DOHH2 (cell line): ENCODE results near the gene PRKCZ.
A peak's percentile ranks its signal among the peaks of the same experiment; 100 is the strongest.

Source experiments
- H3F3A ChIP-seq: fragments of 200-600 bp; sonication (generic), shearing (Covaris generic); 2 replicates; pipeline ENCODE4 v1.6.0; 2016; ENCODE audit warnings: antibody characterized with exemption, mild to moderate bottlenecking; ENCODE audit not compliant: control insufficient read depth, insufficient read depth
- H3K27ac ChIP-seq: fragments of 200-600 bp; sonication (generic); 2 replicates; pipeline ENCODE4 v1.5.1; 2014; ENCODE audit warnings: low read depth, mild to moderate bottlenecking, low read length, moderate library complexity
- H3K27me3 ChIP-seq: fragments of 200-600 bp; sonication (generic); 2 replicates; pipeline ENCODE4 v1.6.1; 2014; ENCODE audit warnings: mild to moderate bottlenecking, low read length, mixed read lengths; ENCODE audit not compliant: control insufficient read depth
- H3K36me3 ChIP-seq: fragments of 200-600 bp; sonication (generic); 2 replicates; pipeline ENCODE4 v1.6.1; 2014; ENCODE audit warnings: mild to moderate bottlenecking, low read length, moderate library complexity, mixed read lengths; ENCODE audit not compliant: control insufficient read depth
- H3K4me1 ChIP-seq: fragments of 200-600 bp; sonication (generic); 2 replicates; pipeline ENCODE4 v1.6.1; 2014; ENCODE audit warnings: mild to moderate bottlenecking, low read length, mixed read lengths; ENCODE audit not compliant: control insufficient read depth
- H3K4me2 ChIP-seq: fragments of 200-600 bp; sonication (generic); 2 replicates; pipeline ENCODE4 v1.6.0; 2014; ENCODE audit warnings: mild to moderate bottlenecking, low read length, moderate library complexity
- H3K4me3 ChIP-seq: fragments of 200-600 bp; sonication (generic); 2 replicates; pipeline ENCODE4 v1.5.1; 2014; ENCODE audit warnings: mild to moderate bottlenecking, low read length, mixed read lengths
- H3K79me2 ChIP-seq: fragments of 200-600 bp; sonication (generic); 2 replicates; pipeline ENCODE4 v1.6.1; 2014; ENCODE audit warnings: mild to moderate bottlenecking, low read length, mixed read lengths; ENCODE audit not compliant: control insufficient read depth
- H3K9me2 ChIP-seq: fragments of 200-600 bp; sonication (generic); replicated peaks from 2 replicates; pipeline ENCODE4 v1.6.1; 2014; ENCODE audit warnings: mild to moderate bottlenecking, low read length, mixed read lengths; ENCODE audit not compliant: control insufficient read depth
- H3K9me3 ChIP-seq: fragments of 200-600 bp; sonication (generic); 2 replicates; pipeline ENCODE4 v1.6.1; 2014; ENCODE audit warnings: antibody characterized with exemption, low read length, mixed read lengths; ENCODE audit not compliant: control insufficient read depth, insufficient read depth
- H4K20me1 ChIP-seq: fragments of 200-600 bp; sonication (generic); 2 replicates; pipeline ENCODE4 v1.6.0; 2014; ENCODE audit warnings: low read depth, mild to moderate bottlenecking, antibody characterized with exemption, low read length, moderate library complexity; ENCODE audit not compliant: control insufficient read depth, insufficient read depth
- CTCF ChIP-seq: fragments of 200-600 bp; sonication (generic); IDR thresholded peaks from one replicate; pipeline ENCODE4 v1.5.1; 2014; ENCODE audit warnings: antibody characterized with exemption, mild to moderate bottlenecking, low read depth, low read length; ENCODE audit not compliant: poor library complexity, severe bottlenecking
- EZH2phosphoT487 ChIP-seq: fragments of 200-600 bp; sonication (generic); IDR thresholded peaks from 2 replicates; pipeline ENCODE4 v1.6.1; 2017; ENCODE audit warnings: borderline replicate concordance, mild to moderate bottlenecking, antibody characterized with exemption, low read length, moderate library complexity, mixed read lengths

PRKCZ gene

DNA sequence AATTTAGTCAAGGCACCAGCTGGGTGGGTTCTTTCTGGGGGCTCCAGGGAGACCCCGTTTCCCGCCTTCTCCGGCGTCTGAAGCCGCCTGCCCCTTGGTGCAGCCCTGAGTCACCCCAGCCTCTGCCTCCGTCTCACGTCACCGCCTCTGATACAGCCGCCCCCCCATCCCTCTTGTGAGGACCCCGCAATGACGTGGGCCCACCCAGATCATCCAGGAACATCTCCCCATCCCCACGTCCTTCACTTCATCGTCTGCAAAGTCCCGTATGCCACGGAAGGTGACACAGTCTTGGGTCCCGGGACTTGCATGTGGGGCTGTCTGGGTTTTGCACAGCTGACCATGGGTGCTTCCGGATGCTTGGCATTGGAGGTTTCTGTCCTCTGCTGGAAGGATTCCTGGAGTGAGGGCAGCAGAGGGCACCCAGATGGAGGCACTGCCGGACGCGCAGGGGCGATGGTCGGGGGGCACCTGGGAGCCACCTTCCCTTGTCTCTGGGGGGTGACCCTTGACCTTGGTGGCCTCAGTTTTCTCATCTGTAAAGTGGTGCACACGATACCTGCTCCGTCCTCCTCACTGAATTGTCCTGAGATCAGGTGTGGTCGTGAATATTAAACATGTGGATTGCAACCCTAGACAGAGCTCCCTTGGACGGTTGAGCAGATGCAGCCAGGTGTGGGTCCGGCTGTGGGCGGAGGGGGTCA, 58.8 kb downstream of the PRKCZ start:
- H3K36me3 ChIP-seq: no peaks in the 10 kb centered on the region
- H3K27ac ChIP-seq: no peak overlapping the region
- no peaks in the 10 kb centered on the region for H3K9me3 ChIP-seq
- no peak overlapping the region for H3K4me3 ChIP-seq
- H4K20me1 ChIP-seq: no peaks in the 10 kb centered on the region
- no peaks in the 10 kb centered on the region for H3K9me2 ChIP-seq
- H3F3A ChIP-seq: no peaks in the 10 kb centered on the region
- H3K4me2 ChIP-seq: no peak overlapping the region
- no peaks in the 10 kb centered on the region for H3K79me2 ChIP-seq
- peaks cover 12% of the 10 kb centered on the region for H3K4me1 ChIP-seq
- peaks cover 3% of the 10 kb centered on the region; the same call in 1 of the 2 replicates for H3K27me3 ChIP-seq
- TF ChIP-seq CTCF (peak; percentile 9), EZH2phosphoT487 (no peak)

DNA sequence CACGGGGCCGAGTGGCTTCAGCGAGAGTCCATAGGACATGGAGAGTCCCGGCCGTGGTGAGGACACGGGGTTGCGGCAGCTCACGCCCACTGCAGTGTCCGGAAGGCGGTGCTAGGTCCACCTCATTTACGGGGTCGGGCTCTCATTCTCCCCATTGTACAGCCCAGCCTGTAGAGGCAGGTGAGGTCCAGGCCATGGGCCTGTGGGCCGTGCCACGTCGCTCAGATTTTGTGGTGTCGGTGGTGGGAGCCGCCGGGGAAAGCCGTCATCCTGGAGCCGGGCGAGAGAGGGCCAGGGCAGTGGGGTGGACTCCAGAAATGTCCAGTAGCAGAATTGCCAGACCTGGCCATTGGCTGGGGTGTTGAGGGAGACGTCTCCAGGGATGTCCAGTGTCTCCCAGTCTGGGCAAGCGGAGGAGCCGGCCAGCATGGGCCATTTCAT, 59.4 kb downstream of the PRKCZ start:
- TF ChIP-seq EZH2phosphoT487 (no peak), CTCF (no peak)
- Histone ChIP-seq H3K9me2 (no peaks in the 10 kb centered on the region), H3K4me2 (no peak overlapping the region), H3K4me1 (peaks cover 12% of the 10 kb centered on the region), H3K79me2 (no peaks in the 10 kb centered on the region), H3K27me3 (peaks cover 3% of the 10 kb centered on the region; the same call in 1 of the 2 replicates), H3F3A (no peaks in the 10 kb centered on the region), H3K9me3 (no peaks in the 10 kb centered on the region), H4K20me1 (no peaks in the 10 kb centered on the region), H3K4me3 (no peak overlapping the region), H3K36me3 (no peaks in the 10 kb centered on the region), H3K27ac (no peak overlapping the region)

DNA sequence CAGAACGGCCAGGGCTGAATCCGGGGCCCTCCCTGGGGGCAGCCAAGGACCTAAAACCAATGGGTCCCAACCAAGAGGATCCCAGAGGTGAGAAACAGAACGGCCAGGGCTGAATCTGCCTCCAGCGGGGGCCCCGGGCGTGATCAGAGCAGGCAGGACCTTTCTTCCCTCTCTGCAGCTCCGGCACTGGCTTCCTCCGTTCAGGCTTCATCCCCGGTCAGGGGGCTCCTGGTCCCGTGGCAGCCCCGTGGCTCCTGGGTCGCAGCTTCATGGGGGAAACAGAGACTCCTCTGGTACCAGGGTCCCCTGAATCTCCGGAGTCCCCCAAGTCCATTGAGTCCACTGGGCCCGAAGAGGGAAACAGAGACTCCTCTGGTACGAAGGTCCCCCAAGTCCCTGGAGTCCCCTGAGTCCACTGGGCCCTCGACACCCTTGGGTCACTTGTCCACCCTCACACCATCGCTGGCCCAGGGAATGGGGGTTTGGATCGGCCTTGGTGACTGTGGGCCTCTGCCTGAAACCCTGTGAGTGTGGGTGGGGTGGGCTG, 60.1 kb downstream of the PRKCZ start:
- TF ChIP-seq CTCF: no peak
- no peak for TF ChIP-seq EZH2phosphoT487
- H3K36me3 ChIP-seq: no peaks in the 10 kb centered on the region
- no peaks in the 10 kb centered on the region for H3K9me2 ChIP-seq
- no peak overlapping the region for H3K4me3 ChIP-seq
- H3K9me3 ChIP-seq: no peaks in the 10 kb centered on the region
- no peak overlapping the region for H3K27ac ChIP-seq
- no peak overlapping the region for H3K4me2 ChIP-seq
- no peaks in the 10 kb centered on the region for H3K79me2 ChIP-seq
- peaks cover 12% of the 10 kb centered on the region for H3K4me1 ChIP-seq
- H3K27me3 ChIP-seq: peaks cover 3% of the 10 kb centered on the region; the same call in 1 of the 2 replicates
- no peaks in the 10 kb centered on the region for H3F3A ChIP-seq
- no peaks in the 10 kb centered on the region for H4K20me1 ChIP-seq
